ENCODE measurements around the gene RDH12.

Gene RDH12

DNA sequence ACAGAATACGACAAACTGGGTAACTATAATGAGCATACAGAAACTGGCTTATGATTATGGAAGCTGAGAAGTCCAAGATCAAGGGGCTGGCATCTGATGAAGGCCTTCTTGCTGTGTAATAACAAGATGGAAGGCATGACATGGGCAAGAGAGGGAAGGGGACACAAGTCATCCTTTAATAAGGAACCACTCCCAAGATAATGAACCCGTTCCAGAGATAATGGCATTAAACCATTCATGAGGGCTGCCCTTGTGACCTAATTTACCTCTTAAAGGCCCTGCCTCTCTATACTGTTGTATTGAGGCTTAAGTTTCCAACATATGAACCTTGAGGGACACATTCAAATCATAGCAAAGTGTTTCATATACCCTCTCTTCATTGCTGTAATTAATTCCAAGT, 22.7 kb upstream of the RDH12 start:
- Histone ChIP-seq H3K36me3 (ENCODE audit: insufficient read depth, low read length) (peaks cover 42% of the 10 kb centered on the region), H3K4me3 (ENCODE audit: low read length) (no peak overlapping the region), H3K9ac (ENCODE audit: low read depth, low read length) (no peak overlapping the region)

DNA sequence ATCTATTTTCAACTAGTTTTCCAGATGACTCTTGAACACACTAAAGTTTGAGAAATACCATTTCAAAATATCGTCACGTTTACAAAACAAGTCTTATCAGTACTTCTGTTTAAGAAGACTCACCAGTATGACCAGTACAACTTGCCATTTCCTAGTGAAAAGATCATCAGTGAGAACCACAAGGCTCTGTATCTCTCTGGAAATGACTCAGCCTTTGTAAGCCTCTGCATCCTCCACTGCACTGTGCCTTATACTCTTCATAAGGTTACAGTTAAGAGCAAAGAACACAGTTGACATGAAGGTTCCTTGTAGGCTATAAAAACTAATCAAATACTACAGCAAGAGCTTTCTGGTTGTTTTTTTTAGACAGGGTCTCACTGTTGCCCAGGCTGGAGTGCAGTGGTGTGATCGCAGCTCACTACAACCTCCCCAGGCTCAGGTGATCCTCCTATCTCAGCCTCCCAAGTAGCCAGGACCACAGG, 21.5 kb upstream of the RDH12 start:
- Histone ChIP-seq H3K27me3 (ENCODE audit: control insufficient read depth, insufficient read depth, low read length) (no peaks in the 10 kb centered on the region), H3K4me2 (ENCODE audit: low read length) (no peak overlapping the region), H3K9me3 (replicated peaks; ENCODE audit: low read length) (no peaks in the 10 kb centered on the region), H3K36me3 (ENCODE audit: insufficient read depth, low read length) (peaks cover 47% of the 10 kb centered on the region), H3K9ac (ENCODE audit: low read depth, low read length) (no peak overlapping the region), H3K4me1 (ENCODE audit: control insufficient read depth, insufficient read depth, low read length) (peaks cover 17% of the 10 kb centered on the region), H3K4me3 (ENCODE audit: low read length) (no peak overlapping the region)

More for the DNA sequence above, 22.7 kb upstream of the RDH12 start:
- Histone ChIP-seq H3K9me3 (replicated peaks; ENCODE audit: low read length) (no peaks in the 10 kb centered on the region), H3K4me2 (ENCODE audit: low read length) (no peak overlapping the region), H3K27me3 (ENCODE audit: control insufficient read depth, insufficient read depth, low read length) (no peaks in the 10 kb centered on the region), H3K4me1 (ENCODE audit: control insufficient read depth, insufficient read depth, low read length) (peaks cover 18% of the 10 kb centered on the region)

DNA sequence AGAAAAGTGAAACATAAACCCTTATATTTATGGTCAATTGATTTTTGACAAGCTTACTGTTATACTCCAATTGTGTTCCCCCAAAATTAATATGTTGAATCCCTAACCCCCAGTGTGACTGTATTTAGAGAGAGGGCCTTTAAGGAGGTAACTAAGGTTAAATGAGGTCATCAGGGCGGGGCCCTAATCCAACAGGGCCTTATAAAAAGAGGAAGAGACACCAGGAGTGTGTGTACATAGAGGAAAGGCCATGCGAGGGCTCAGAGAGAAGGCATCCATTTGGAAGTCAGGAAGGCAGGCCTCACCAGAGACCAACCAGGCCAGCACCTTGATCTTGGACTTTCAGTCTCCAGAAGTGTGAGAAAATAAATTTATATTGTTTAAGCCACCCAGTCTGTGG, 20.7 kb upstream of the RDH12 start:
- H3K4me3 ChIP-seq (ENCODE audit: low read length), result no peak overlapping the region
- peaks cover 52% of the 10 kb centered on the region for H3K36me3 ChIP-seq (ENCODE audit: insufficient read depth, low read length)
- peaks cover 14% of the 10 kb centered on the region for H3K4me1 ChIP-seq (ENCODE audit: control insufficient read depth, insufficient read depth, low read length)
- H3K9me3 ChIP-seq (replicated peaks; ENCODE audit: low read length), result no peaks in the 10 kb centered on the region
- H3K4me2 ChIP-seq (ENCODE audit: low read length), result no peak overlapping the region
- H3K9ac ChIP-seq (ENCODE audit: low read depth, low read length), result no peak overlapping the region
- no peaks in the 10 kb centered on the region for H3K27me3 ChIP-seq (ENCODE audit: control insufficient read depth, insufficient read depth, low read length)

DNA sequence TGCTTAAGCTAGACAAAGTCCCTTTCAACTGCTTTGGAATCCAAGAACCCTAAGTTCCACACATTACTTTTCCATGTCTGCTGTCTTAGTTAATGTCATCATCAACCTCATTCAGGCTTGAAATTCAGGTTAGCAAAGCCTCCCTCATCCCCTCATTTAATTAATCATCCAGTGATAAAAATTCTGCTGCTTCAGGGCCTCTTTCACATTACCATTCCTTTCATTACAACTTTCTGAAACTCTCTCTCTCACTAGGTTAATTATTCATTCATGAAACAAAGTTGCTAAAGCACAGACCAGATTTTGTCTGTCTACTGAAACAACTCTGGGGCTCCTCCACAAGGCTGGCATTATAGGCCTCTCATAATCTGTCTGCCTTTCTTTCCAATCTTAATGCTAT, 17.8 kb upstream of the RDH12 start:
- Histone ChIP-seq H3K27me3 (ENCODE audit: control insufficient read depth, insufficient read depth, low read length) (no peaks in the 10 kb centered on the region), H3K4me3 (ENCODE audit: low read length) (no peak overlapping the region), H3K4me2 (ENCODE audit: low read length) (no peak overlapping the region), H3K9me3 (replicated peaks; ENCODE audit: low read length) (no peaks in the 10 kb centered on the region), H3K4me1 (ENCODE audit: control insufficient read depth, insufficient read depth, low read length) (peaks cover 14% of the 10 kb centered on the region), H3K9ac (ENCODE audit: low read depth, low read length) (no peak overlapping the region), H3K36me3 (ENCODE audit: insufficient read depth, low read length) (peaks cover 56% of the 10 kb centered on the region)

DNA sequence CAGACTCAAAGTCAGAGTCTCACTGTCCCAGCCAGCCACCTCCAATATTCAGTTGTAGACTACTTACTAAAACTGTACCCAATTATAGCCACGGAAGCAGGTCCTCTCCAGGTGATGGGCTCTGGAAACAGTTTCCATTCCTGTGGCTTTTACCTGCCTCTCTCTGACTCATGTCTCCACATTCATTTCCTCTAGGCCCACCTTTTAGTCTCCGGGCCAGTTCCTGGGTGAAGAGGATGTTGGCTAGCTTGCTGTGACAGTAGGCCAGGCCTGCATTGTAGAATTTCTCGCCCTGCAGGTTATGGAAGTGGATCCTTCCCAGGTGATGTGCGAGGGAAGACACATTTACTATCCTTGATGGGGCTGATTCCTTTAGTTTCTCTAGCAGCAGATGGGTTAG, 11.7 kb upstream of the RDH12 start:
- H3K4me3 ChIP-seq (ENCODE audit: low read length), result no peak overlapping the region
- no peaks in the 10 kb centered on the region for H3K9me3 ChIP-seq (replicated peaks; ENCODE audit: low read length)
- no peak overlapping the region for H3K4me2 ChIP-seq (ENCODE audit: low read length)
- peaks cover 63% of the 10 kb centered on the region for H3K36me3 ChIP-seq (ENCODE audit: insufficient read depth, low read length)
- no peaks in the 10 kb centered on the region for H3K27me3 ChIP-seq (ENCODE audit: control insufficient read depth, insufficient read depth, low read length)
- no peak overlapping the region for H3K9ac ChIP-seq (ENCODE audit: low read depth, low read length)
- peaks cover 15% of the 10 kb centered on the region for H3K4me1 ChIP-seq (ENCODE audit: control insufficient read depth, insufficient read depth, low read length)

DNA sequence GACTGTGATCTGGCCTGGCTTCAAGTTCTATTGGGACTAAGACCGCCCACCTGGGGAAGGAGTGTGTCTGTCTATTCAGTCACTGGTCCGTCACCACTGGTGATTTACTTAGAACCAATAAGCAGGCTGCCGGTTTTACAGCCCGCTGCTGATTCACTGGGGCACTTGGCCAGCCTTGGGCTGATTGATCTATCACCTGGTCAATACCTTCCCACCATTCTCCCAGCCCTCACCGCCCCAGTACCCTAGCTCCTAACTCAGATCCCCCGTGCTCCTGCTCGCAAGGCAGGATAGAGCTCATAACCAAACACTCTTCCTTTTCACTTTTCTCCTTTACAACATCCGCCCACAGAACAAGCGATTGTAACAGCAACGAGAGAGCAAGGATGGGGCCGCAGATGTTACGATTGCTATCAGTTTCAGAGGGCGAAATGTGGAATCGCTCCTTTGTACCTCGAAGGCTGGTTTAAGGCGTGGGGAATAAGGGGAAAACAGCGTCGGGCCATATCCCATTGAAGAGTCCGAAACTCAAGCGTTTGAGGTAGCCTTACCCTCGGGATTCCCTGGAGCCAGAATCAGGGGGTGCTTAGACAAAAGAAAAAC, 6.8 kb upstream of the RDH12 start:
- Histone ChIP-seq H3K4me2 (ENCODE audit: low read length) (peak overlapping the region; percentile 91), H3K36me3 (ENCODE audit: insufficient read depth, low read length) (peaks cover 26% of the 10 kb centered on the region), H3K27me3 (ENCODE audit: control insufficient read depth, insufficient read depth, low read length) (no peaks in the 10 kb centered on the region), H3K4me1 (ENCODE audit: control insufficient read depth, insufficient read depth, low read length) (peaks cover 15% of the 10 kb centered on the region), H3K4me3 (ENCODE audit: low read length) (peak overlapping the region; percentile 78), H3K9me3 (replicated peaks; ENCODE audit: low read length) (no peaks in the 10 kb centered on the region), H3K9ac (ENCODE audit: low read depth, low read length) (peak overlapping the region; percentile 87)

DNA sequence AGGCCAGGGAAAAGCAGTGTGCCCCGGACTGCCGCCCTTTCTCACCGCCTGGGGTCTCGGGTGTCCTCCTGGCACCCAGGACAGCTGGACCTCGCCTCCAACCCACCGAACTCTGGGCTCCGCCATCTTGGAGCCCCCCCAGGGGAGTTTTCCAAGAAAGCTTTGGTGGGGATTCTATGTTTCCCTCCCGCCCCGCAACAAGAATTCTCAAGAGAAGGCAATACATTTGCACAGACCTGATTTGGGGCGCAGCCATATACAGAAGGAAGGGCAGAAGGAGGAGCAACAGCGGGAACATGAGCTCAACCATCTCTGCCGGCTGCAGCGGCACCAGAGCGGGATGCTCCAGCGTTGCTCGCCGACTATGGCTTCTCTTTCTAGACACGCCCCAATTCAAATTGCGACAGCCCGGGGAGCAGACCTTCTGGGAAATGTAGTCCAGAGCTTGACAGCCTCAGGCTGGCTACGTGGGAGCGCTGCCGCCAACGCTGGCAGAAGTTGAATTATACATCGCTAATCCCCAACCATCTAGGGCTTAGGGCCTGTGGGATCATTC, 6.2 kb upstream of the RDH12 start, which contains the start of gene RDH11:
Gene RDH11, minus strand, starts transcription at position 371 of the 556 bp plus-strand sequence. Its CDS starts 61 bp downstream, at position 310.
- Histone ChIP-seq H3K9ac (ENCODE audit: low read depth, low read length) (peak within 1 kb of the TSS; percentile 87), H3K27me3 (ENCODE audit: control insufficient read depth, insufficient read depth, low read length) (no peaks in the 10 kb centered on the region), H3K4me1 (ENCODE audit: control insufficient read depth, insufficient read depth, low read length) (peaks cover 15% of the 10 kb centered on the region), H3K4me2 (ENCODE audit: low read length) (peak within 1 kb of the TSS; percentile 91), H3K9me3 (replicated peaks; ENCODE audit: low read length) (no peaks in the 10 kb centered on the region), H3K36me3 (ENCODE audit: insufficient read depth, low read length) (peaks cover 20% of the 10 kb centered on the region), H3K4me3 (ENCODE audit: low read length) (peak within 1 kb of the TSS; percentile 78)

DNA sequence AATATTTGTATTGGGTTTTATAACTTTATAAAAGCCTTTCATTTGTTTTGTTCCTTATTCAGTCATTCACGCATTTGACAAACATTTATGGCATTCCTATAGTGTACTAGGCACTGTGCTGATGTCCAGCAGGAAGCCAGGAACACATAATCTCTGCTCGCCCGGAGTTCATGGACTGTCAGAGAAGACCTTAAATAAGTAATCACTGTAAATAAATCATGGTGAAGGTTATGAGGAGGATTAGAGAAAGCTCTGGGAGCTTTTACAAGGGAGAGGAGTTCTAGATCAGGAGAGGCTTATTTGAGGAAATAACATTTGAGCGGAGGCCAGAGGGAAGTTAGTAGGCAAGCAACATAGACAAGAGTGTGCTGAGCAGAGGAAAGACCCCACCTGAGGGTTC, 4.7 kb upstream of the RDH12 start:
- Histone ChIP-seq H3K27me3 (ENCODE audit: control insufficient read depth, insufficient read depth, low read length) (no peaks in the 10 kb centered on the region), H3K36me3 (ENCODE audit: insufficient read depth, low read length) (peaks cover 5% of the 10 kb centered on the region), H3K9ac (ENCODE audit: low read depth, low read length) (no peak overlapping the region), H3K4me2 (ENCODE audit: low read length) (no peak overlapping the region), H3K9me3 (replicated peaks; ENCODE audit: low read length) (no peaks in the 10 kb centered on the region), H3K4me3 (ENCODE audit: low read length) (no peak overlapping the region), H3K4me1 (ENCODE audit: control insufficient read depth, insufficient read depth, low read length) (peaks cover 26% of the 10 kb centered on the region)

DNA sequence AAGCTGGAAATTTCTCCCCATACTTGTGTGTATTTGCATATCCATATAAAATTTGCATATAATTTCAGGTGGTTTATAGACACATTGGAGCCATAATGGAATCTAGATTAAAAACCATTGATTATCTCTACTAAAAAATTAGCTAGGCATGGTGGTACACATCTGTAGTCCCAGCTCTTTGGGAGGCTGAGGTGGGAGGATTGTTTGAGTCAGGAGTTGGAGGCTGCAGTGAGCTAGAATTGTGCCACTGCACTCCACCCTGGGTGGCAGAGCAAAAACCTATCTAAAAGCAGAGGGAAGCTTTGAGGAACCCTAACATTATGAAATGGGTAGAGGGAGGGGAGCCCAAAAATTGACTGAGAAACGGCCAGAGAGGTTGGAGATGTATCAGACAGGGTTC, 3.5 kb upstream of the RDH12 start:
- Histone ChIP-seq H3K4me3 (ENCODE audit: low read length) (no peak overlapping the region), H3K4me1 (ENCODE audit: control insufficient read depth, insufficient read depth, low read length) (peaks cover 22% of the 10 kb centered on the region), H3K9ac (ENCODE audit: low read depth, low read length) (no peak overlapping the region), H3K27me3 (ENCODE audit: control insufficient read depth, insufficient read depth, low read length) (no peaks in the 10 kb centered on the region), H3K9me3 (replicated peaks; ENCODE audit: low read length) (no peaks in the 10 kb centered on the region), H3K36me3 (ENCODE audit: insufficient read depth, low read length) (no peaks in the 10 kb centered on the region), H3K4me2 (ENCODE audit: low read length) (no peak overlapping the region)

DNA sequence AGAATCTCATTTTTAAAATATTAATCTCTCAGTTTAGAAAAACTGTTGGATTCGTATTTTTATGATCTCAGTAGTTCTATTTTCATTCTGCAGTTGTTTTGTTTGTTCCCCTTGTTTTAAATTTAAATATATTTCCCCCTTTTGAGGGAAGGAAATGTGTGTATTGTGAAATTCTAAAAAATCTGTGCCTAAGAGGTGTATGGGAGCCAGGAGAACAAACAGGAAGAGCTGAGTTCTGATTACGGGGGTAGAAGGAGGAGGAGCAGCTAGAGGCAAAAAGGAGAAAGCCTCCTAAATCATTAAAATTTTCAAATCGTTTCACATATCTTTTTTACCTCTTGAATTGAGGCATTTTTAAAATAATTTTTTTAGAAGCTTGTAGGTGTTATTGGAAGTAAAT, 2.3 kb downstream of the RDH12 start:
- Histone ChIP-seq H3K9ac (ENCODE audit: low read depth, low read length) (no peak overlapping the region), H3K4me1 (ENCODE audit: control insufficient read depth, insufficient read depth, low read length) (peaks cover 12% of the 10 kb centered on the region), H3K27me3 (ENCODE audit: control insufficient read depth, insufficient read depth, low read length) (peaks cover 14% of the 10 kb centered on the region), H3K4me3 (ENCODE audit: low read length) (no peak overlapping the region), H3K9me3 (replicated peaks; ENCODE audit: low read length) (no peaks in the 10 kb centered on the region), H3K4me2 (ENCODE audit: low read length) (no peak overlapping the region), H3K36me3 (ENCODE audit: insufficient read depth, low read length) (no peaks in the 10 kb centered on the region)

DNA sequence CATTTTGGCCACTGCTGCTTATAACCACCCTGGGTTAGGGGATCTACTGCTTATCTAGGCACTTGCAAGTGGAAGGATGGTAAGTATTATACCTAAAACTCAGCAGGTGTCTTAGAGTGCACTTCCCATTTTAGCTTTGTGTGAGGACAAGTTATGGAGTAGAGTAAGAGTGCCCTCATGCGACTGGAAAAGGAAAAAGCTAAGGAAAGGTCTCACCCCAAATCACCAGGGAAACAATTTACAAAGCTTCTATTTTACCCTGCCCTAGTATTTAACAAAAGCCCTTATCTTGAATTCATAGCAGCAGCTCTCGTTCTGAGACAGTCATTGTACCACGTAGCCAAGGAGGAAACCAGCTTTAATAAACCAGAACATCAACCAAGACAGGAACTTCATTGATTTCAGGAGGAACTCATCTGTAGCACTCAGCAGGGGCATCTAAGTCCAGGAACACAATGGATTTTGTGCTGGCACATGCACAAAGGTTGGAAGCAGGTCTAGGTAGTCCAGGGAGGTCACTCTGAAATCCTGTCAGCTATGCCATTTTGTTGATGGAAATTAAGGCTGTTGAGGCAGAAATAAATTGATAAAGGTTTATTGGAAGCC, 2.9 kb downstream of the RDH12 start:
- no peak overlapping the region for H3K4me2 ChIP-seq (ENCODE audit: low read length)
- no peaks in the 10 kb centered on the region for H3K36me3 ChIP-seq (ENCODE audit: insufficient read depth, low read length)
- H3K27me3 ChIP-seq (ENCODE audit: control insufficient read depth, insufficient read depth, low read length), result peaks cover 14% of the 10 kb centered on the region
- peaks cover 12% of the 10 kb centered on the region for H3K4me1 ChIP-seq (ENCODE audit: control insufficient read depth, insufficient read depth, low read length)
- H3K9ac ChIP-seq (ENCODE audit: low read depth, low read length), result no peak overlapping the region
- no peaks in the 10 kb centered on the region for H3K9me3 ChIP-seq (replicated peaks; ENCODE audit: low read length)
- H3K4me3 ChIP-seq (ENCODE audit: low read length), result no peak overlapping the region

DNA sequence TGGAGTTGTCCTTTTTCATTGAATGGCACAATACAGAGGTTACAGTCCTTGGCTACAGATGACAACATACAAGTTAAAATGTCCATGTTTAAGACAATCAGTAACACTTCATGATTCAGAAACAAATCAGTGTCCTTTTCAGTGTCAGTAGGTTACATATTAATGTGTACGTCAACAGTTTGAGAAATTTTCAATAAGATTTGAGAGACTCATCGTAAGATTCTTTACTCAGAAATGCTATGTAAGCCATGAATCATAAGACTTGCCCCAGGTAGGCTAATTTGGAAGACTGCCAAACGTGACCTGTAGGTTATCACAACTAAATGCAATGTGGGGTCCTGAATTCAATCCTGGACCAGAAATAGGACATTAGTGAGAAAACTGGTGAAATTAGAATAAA, 3.5 kb downstream of the RDH12 start:
- peaks cover 12% of the 10 kb centered on the region for H3K4me1 ChIP-seq (ENCODE audit: control insufficient read depth, insufficient read depth, low read length)
- H3K4me3 ChIP-seq (ENCODE audit: low read length), result no peak overlapping the region
- peaks cover 14% of the 10 kb centered on the region for H3K27me3 ChIP-seq (ENCODE audit: control insufficient read depth, insufficient read depth, low read length)
- no peaks in the 10 kb centered on the region for H3K9me3 ChIP-seq (replicated peaks; ENCODE audit: low read length)
- H3K4me2 ChIP-seq (ENCODE audit: low read length), result no peak overlapping the region
- no peaks in the 10 kb centered on the region for H3K36me3 ChIP-seq (ENCODE audit: insufficient read depth, low read length)
- no peak overlapping the region for H3K9ac ChIP-seq (ENCODE audit: low read depth, low read length)
